Measurements from ENCODE around the gene MAN1C1. TPM values are rescaled to one million over a fixed set of nuclear protein-coding genes. Genes with fewer than 3 reads are reported as not detected.

Gene MAN1C1
- total RNA-seq, 1 donor from 2014 or later = 0.20 TPM

GRCh38 chr1:25804244-25804963 is 187.8 kb downstream of the MAN1C1 start:
- ChIA-PET POLR2A (interaction anchor here (0.6 to 0.7 kb wide), 2 partner anchors 9 to 14 kb away, joined by 3 to 5 read pairs; no protein-coding TSS in a partner anchor), CTCF (no interaction called here)
- Mint-ChIP-seq H3K27ac (no peak overlapping the region), H3K36me3 (ENCODE audit: low read depth) (peaks cover 13% of the 10 kb centered on the region), H3K27me3 (no peaks in the 10 kb centered on the region), H3K9me3 (no peaks in the 10 kb centered on the region), H3K4me3 (no peak overlapping the region), H3K4me1 (peaks cover 23% of the 10 kb centered on the region)
- no peak for DNase-seq
- intact Hi-C loops (cut with micrococcal nuclease) = no loop called here
- no peak for ATAC-seq (ENCODE audit: low read depth)
- no peak for TF ChIP-seq CTCF (IDR thresholded peaks at IDR 0.05)

DNA sequence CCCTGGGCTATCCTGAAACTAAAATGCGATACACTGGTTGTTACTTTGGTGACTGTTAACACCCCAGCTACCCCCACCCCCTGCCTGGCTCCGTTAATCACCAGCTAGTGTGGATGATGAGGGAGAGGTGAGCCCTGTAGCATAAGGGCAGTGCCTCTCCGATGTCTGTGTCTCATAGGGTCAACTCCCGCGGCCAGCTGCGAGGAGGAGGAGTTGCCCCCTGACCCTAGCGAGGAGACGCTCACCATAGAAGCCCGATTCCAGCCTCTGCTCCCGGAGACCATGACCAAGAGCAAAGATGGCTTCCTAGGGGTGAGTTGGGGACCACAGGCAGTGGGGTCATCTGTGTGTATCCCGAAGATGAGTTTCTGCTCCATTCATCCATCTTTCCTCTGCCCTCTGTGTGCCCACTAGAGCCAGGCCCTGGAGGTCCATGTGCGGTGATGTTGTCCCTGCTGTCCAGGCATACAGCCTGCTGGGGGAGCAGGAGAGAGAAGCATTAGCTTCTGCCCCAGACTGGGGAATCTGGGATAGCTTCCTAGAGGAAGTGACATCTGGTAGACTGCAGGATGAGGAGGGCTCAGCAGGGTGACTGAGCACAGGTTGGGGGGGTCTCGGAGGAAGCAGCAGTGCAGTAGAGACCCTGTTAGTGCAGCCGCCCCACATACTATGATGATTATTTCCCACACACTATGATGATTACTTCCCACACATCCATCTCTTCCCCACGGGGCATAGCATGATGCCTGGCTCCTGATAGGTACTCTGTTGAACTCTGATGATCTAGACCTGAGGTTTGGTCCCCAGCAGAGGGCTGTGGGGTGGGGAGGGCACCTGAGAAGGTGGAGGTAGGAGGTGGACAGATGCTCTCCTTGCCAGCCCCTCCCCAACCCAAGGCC is 188.6 kb downstream of the MAN1C1 start:
- intact Hi-C loops (cut with micrococcal nuclease) = no loop called here
- H3K4me1 Mint-ChIP-seq = peaks cover 26% of the 10 kb centered on the region
- ATAC-seq (ENCODE audit: low read depth) = no peak
- DNase-seq = no peak
- no peak overlapping the region for H3K4me3 Mint-ChIP-seq
- peaks cover 14% of the 10 kb centered on the region for H3K36me3 Mint-ChIP-seq (ENCODE audit: low read depth)
- no peak for TF ChIP-seq CTCF (IDR thresholded peaks at IDR 0.05)
- ChIA-PET POLR2A (interaction anchor here (0.6 kb wide), 1 partner anchor 9 kb away, joined by 5 read pairs; no protein-coding TSS in a partner anchor), CTCF (no interaction called here)
- H3K27ac Mint-ChIP-seq = no peak overlapping the region
- H3K9me3 Mint-ChIP-seq = no peaks in the 10 kb centered on the region
- H3K27me3 Mint-ChIP-seq = no peaks in the 10 kb centered on the region

DNA sequence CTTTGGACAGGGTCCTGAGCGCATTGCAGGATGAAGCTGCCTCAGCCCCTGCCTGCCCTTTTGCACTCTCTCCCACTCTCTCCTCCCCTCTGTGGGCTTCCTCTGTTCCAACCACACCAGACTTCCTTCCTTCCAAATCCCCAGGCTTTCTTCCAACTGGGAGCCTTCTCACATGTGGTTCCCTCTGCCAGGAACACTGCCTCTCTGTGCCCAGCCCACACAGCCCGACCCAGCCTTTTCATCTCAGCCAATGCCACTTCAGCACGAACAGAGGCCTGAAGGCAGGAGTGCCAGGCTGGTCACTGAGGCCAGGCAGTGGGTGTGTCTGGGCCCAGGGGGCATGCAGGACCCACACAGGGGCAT is 189.3 kb downstream of the MAN1C1 start:
- ChIA-PET POLR2A (no interaction called here), CTCF (no interaction called here)
- Mint-ChIP-seq H3K27ac (no peak overlapping the region), H3K9me3 (no peaks in the 10 kb centered on the region), H3K27me3 (no peaks in the 10 kb centered on the region), H3K4me3 (no peak overlapping the region), H3K4me1 (peaks cover 27% of the 10 kb centered on the region), H3K36me3 (ENCODE audit: low read depth) (peaks cover 14% of the 10 kb centered on the region)
- ATAC-seq (ENCODE audit: low read depth) (no peak), DNase-seq (no peak)
- intact Hi-C loops (cut with micrococcal nuclease) = no loop called here
- no peak for TF ChIP-seq CTCF (IDR thresholded peaks at IDR 0.05)

- CTCF ChIA-PET = no interaction called here
- Mint-ChIP-seq H3K27ac (no peak overlapping the region), H3K9me3 (no peaks in the 10 kb centered on the region), H3K4me1 (peaks cover 27% of the 10 kb centered on the region), H3K36me3 (ENCODE audit: low read depth) (peaks cover 14% of the 10 kb centered on the region), H3K4me3 (no peak overlapping the region), H3K27me3 (no peaks in the 10 kb centered on the region)
- DNase-seq (no peak), ATAC-seq (ENCODE audit: low read depth) (no peak)
- no peak for TF ChIP-seq CTCF (IDR thresholded peaks at IDR 0.05)
- intact Hi-C loops (cut with micrococcal nuclease) = no loop called here
- POLR2A ChIA-PET = interaction anchor here (0.7 kb wide), 1 partner anchor 1851 kb away, joined by 6 read pairs; no protein-coding TSS in a partner anchor
Measured at GRCh38 chr1:25806418-25806817, 189.8 kb downstream of the MAN1C1 start.
